Measurements from ENCODE around the gene HOXD13. TPM values are rescaled to one million over a fixed set of nuclear protein-coding genes. Genes with fewer than 3 reads are reported as not detected.

The HOXD13 gene
- total RNA-seq, 1 experiment from 2014 or later: 32.7 TPM

- intact Hi-C loops (cut with micrococcal nuclease; ENCODE audit: unreplicated experiment): no loop called here
- ChIA-PET POLR2A (ENCODE audit: low non-redundant PET) (no interaction called here), CTCF (no interaction called here)
- Histone ChIP-seq H3K4me1 (ENCODE audit: insufficient read depth, low read length, poor library complexity, severe bottlenecking) (peaks cover 7% of the 10 kb centered on the region), H3K4me3 (ENCODE audit: low read depth, low read length, poor library complexity, severe bottlenecking) (no peak overlapping the region), H3K9me3 (ENCODE audit: low read depth, low read length, poor library complexity, severe bottlenecking) (no peaks in the 10 kb centered on the region), H3K27me3 (replicated peaks; ENCODE audit: insufficient read depth, low read depth, low read length, poor library complexity) (peaks cover 93% of the 10 kb centered on the region), H3K36me3 (ENCODE audit: insufficient read depth, low read length, poor library complexity, severe bottlenecking) (no peaks in the 10 kb centered on the region), H3K27ac (ENCODE audit: low read depth, low read length, poor library complexity, severe bottlenecking) (no peak overlapping the region)
- no TSS peak for BruUV-seq (replicated peaks)
- no peak for TF ChIP-seq CTCF (conservative IDR thresholded peaks at IDR 0.05; ENCODE audit: low read depth, low read length)
- no peak for TF ChIP-seq EZH2 (IDR thresholded peaks at IDR 0.05; ENCODE audit: borderline replicate concordance, low read depth, low read length, poor library complexity, severe bottlenecking)
- DNase-seq (ENCODE audit: low spot score): no peak
Observed at GRCh38 chr2:176071330-176072291, 20.9 kb upstream of the HOXD13 start.

GRCh38 chr2:176072292-176072669 lies 20.2 kb upstream of the HOXD13 start:
- Histone ChIP-seq H3K4me1 (ENCODE audit: insufficient read depth, low read length, poor library complexity, severe bottlenecking) (peaks cover 7% of the 10 kb centered on the region), H3K9me3 (ENCODE audit: low read depth, low read length, poor library complexity, severe bottlenecking) (no peaks in the 10 kb centered on the region), H3K27me3 (replicated peaks; ENCODE audit: insufficient read depth, low read depth, low read length, poor library complexity) (peaks cover 93% of the 10 kb centered on the region), H3K27ac (ENCODE audit: low read depth, low read length, poor library complexity, severe bottlenecking) (no peak overlapping the region), H3K36me3 (ENCODE audit: insufficient read depth, low read length, poor library complexity, severe bottlenecking) (no peaks in the 10 kb centered on the region), H3K4me3 (ENCODE audit: low read depth, low read length, poor library complexity, severe bottlenecking) (no peak overlapping the region)
- intact Hi-C loops (cut with micrococcal nuclease; ENCODE audit: unreplicated experiment): no loop called here
- no TSS peak for BruUV-seq (replicated peaks)
- TF ChIP-seq EZH2 (IDR thresholded peaks at IDR 0.05; ENCODE audit: borderline replicate concordance, low read depth, low read length, poor library complexity, severe bottlenecking) (no peak), CTCF (conservative IDR thresholded peaks at IDR 0.05; ENCODE audit: low read depth, low read length) (no peak)
- DNase-seq (ENCODE audit: low spot score): no peak
- POLR2A ChIA-PET (ENCODE audit: low non-redundant PET): no interaction called here
- CTCF ChIA-PET: no interaction called here

- CTCF ChIA-PET: interaction anchor here (1.0 kb wide), 1 partner anchor 822 kb away, joined by 3 read pairs; no protein-coding TSS in a partner anchor
- Histone ChIP-seq H3K27ac (ENCODE audit: low read depth, low read length, poor library complexity, severe bottlenecking) (no peak overlapping the region), H3K36me3 (ENCODE audit: insufficient read depth, low read length, poor library complexity, severe bottlenecking) (no peaks in the 10 kb centered on the region), H3K9me3 (ENCODE audit: low read depth, low read length, poor library complexity, severe bottlenecking) (no peaks in the 10 kb centered on the region), H3K4me3 (ENCODE audit: low read depth, low read length, poor library complexity, severe bottlenecking) (peak overlapping the region; percentile 16), H3K27me3 (replicated peaks; ENCODE audit: insufficient read depth, low read depth, low read length, poor library complexity) (peaks cover 93% of the 10 kb centered on the region), H3K4me1 (ENCODE audit: insufficient read depth, low read length, poor library complexity, severe bottlenecking) (peaks cover 12% of the 10 kb centered on the region)
- peak; percentile 85 for DNase-seq (ENCODE audit: low spot score)
- no peak for TF ChIP-seq EZH2 (IDR thresholded peaks at IDR 0.05; ENCODE audit: borderline replicate concordance, low read depth, low read length, poor library complexity, severe bottlenecking)
- no peak for TF ChIP-seq CTCF (conservative IDR thresholded peaks at IDR 0.05; ENCODE audit: low read depth, low read length)
- no TSS peak for BruUV-seq (replicated peaks)
- POLR2A ChIA-PET (ENCODE audit: low non-redundant PET): interaction anchor here (0.5 to 0.7 kb wide), 3 partner anchors 64 to 402 kb away, joined by 3 to 4 read pairs (median 3); no protein-coding TSS in a partner anchor
- intact Hi-C loops (cut with micrococcal nuclease; ENCODE audit: unreplicated experiment): no loop called here
Observed at GRCh38 chr2:176072951-176073904, 19.3 kb upstream of the HOXD13 start.
